ENCODE results near the gene ARSB.
"Not testable (repeated sequence)": the region's sequence is repeated elsewhere in the genome, so short reads cannot be mapped to it uniquely, and the experiment has no call there.

Gene ARSB

DNA sequence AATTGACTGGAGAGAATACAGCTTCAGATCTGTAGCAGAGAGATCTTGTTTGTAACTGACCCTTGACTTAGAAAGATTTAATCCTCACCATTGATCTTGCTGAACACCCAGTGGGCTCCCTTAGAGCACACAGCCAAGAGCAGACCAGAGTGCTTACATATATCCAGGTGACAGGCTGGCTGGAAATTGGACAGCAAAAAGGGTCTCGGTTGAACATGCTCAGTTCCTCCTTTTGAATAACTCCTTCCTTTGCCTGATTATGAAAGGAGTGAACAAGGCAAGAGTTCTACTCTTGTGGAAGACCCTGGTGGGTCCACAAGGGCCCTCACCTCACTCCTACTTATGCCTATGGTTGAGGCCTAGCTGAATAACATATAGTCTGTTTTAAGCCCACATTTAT is 202.4 kb downstream of the ARSB start:
- no peak for FAIRE-seq
- DNase-seq (ENCODE audit: low spot score): no peak

DNA sequence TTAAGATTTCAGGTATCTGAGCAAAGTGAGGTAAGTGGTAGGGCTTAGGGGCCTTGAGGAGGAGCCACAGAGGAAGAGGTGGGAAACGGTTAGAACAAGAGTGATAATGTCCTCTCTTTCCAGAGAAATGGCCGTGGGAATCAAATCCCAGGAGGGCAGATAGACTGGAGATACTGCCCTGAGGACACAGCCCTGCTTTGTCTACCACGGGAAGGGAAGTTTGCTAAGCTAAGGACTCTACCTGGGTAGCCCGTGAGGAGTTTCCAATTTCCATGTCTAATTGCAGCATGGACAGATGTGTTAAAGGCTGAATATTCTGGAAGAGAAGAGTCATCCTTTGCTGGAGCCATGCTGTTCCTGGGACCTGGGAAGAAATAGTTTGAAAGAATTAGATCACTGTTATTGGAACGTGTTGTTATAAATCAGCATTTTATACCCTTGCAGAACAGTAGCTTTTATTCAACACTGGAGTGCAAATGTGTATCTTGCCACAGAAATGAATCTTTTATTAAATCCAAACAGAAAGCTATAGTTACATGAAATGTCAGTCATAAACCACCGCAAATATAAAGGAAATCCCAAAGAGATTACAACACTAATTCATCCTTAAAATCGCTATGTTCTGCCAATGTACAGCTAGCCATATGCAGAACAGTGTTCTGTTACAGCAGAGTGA is 203.4 kb downstream of the ARSB start:
- DNase-seq (ENCODE audit: low spot score): no peak
- no peak for FAIRE-seq

DNA sequence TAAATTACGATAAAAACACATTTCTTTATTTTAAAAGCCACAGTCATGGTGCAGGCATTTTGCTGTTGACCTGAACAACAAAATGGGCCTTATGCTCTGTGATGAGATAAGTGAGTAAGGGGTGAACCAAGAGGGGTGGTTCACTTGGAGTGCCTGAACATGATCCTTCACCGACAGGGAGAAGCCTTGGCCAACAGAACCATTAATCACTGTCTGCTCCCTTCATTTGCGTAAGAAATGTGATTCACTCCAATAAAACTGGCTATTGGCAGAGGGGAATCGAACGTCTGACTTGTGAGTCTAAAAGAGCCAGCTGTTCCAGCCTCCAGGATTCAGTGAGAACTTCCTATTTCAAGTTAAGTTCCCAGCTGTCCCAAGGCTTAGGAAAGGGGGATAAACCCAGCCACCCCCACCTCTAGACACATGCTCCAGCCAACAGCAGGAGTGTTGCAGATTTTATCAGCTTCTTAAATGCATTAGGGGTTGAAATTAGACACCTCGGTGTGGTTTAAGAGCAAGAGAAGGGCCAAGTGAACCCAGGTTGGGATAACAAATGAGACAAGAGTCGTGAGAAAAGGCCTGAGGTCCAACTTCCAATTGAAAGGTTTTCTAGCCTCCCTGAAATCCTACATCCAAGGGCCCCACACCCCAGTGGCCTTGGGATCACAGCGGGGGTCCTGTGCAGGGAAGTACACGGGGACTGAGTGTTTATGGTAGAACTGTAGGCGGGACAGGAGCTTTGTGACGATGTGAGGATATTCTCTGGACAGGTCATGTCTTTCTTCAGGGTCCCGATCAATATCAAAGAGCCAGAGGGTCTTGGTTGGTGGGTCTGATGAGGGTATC is 205.1 kb downstream of the ARSB start:
- DNase-seq (ENCODE audit: low spot score) (no peak), FAIRE-seq (no peak)

DNA sequence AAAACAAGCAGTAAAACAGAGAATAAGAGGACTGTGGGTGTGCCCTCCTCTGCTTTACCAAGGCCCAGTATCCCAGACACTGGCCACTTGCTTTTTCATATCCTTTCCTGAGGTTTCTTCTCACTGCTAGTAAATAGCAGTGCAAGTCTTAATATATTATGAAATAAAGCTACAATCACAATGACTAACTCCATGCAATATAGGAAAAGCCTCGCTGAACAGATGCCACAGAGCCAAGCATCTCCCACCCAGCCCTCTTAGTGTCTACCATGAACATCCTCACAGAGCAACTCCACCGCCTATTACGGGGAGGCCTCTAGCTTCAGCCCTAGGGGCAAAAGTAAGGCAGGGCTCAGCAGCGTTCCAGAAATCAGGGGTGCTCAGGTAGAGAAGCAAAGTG is 205.8 kb downstream of the ARSB start:
- DNase-seq (ENCODE audit: low spot score): no peak
- FAIRE-seq: no peak

DNA sequence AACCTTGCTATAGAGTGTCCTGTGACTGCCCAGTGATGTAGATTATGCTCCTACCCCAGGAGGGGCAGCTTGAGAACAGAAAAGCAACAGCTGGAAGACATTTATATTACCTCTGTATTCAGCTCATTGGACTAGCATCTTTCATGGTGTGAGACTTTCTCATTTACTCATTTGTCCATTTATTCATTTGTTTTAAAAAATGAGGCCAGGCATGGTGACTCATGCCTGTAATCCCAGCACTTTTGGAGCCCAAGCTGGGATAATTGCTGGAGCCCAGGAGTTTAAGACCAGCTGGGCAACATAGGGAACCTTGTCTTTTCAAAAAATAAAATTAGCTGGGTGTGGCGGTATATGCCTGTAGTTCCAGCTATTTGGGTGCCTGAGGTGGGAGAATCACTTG is 206.6 kb downstream of the ARSB start:
- no peak for FAIRE-seq
- no peak for DNase-seq (ENCODE audit: low spot score)

DNA sequence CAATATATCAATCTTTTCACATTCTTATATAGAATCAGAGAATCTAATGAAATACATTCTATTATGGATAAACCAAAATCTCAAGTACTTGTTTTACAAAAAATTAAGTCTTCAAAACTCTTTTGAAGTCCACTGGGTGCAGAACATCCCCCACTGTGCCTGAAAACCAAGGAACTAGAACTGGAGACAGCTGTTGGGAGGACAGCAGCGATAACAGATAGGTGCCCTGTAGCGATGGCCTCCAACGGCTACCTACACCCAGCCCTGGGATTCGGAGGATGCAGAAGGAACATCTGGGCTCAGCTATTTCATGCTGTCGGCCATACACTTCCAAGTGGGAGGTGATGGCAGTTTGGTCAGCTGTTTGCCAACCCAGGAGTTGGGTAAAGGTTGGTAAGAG is 207.2 kb downstream of the ARSB start:
- FAIRE-seq (no peak), DNase-seq (ENCODE audit: low spot score) (no peak)

DNA sequence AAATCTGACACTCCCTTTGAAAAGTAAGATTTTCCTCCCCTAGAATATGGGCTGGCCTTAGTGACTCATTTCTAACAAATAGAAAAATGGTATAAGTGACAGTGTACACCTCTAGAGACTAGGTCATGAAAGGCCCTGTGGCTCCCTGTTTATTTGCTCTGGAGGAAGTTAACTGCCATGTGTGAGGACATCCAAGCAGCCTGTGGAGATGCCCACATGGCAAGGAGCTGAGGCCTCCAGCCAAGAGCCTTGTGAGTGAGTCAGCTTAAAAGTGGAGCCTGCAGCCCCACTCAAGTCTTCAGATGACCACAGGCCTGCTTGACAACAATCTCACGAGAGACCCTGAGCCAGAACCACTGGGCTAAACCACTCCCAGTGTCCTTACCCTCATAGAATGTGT is 208.5 kb downstream of the ARSB start:
- FAIRE-seq: no peak
- no peak for DNase-seq (ENCODE audit: low spot score)

DNA sequence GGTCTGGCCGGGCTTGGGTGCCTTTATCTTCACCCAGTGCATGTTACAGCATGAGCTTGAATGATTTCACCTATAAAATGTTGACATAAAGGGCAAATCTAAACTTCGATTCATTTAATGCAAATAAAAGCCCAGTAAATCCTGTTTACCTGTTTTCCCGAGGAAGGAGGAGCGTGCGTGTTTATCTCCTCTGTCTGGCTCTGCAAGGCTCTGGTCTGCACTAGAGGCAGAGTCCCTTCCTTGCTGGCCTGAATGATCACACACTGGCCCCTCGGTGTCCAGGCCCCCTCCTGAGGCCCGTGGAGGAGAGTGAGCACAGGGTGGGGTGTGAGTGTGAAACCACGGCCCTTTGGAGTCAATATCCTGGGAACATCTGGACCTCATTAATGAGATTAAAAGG is 211.5 kb downstream of the ARSB start:
- DNase-seq (ENCODE audit: low spot score): no peak
- FAIRE-seq: no peak

DNA sequence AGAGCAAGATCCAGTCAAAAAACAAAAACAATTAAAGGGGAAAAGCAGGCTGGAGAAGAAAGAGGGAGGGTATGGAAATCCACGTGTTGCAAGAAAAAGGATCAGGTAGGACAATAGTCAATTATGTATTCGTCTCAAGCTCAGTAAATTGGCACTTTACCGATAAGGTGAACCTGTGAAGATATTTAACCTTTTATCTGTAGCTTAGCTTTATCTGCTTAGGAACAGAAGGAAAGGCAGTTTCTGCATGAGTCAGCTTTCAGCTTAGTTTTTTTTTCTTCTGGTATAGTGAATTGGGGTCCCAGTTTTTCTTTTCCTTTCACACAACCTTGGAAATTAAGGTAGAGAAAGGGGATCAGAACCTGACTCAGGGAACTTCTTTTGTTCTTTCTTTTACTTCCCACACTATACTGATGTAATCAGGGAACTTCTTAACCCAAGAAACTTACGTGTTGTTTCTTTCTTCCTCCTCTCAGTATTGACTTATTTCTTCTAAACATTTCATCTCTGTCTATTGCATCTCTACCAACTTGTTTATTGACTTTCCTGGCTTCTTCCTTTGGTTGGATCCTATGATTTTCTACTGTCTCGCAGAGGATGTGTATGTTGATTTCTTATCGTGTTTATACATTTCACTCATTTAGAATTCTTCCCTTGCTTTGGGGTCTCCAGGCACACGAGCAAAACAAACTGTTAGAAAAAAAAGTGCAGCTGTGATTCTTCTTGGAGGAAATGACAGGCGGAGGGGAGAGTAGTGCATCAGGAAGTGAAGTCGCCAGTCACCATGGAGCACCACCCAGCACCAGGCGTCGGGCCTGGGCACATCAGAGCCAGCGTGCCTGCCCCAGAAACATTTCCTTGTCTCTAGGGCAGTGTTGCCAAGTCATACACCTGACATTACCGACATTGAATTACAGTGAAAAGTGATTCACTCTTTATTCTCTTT is 213.6 kb downstream of the ARSB start:
- no peak for FAIRE-seq

DNA sequence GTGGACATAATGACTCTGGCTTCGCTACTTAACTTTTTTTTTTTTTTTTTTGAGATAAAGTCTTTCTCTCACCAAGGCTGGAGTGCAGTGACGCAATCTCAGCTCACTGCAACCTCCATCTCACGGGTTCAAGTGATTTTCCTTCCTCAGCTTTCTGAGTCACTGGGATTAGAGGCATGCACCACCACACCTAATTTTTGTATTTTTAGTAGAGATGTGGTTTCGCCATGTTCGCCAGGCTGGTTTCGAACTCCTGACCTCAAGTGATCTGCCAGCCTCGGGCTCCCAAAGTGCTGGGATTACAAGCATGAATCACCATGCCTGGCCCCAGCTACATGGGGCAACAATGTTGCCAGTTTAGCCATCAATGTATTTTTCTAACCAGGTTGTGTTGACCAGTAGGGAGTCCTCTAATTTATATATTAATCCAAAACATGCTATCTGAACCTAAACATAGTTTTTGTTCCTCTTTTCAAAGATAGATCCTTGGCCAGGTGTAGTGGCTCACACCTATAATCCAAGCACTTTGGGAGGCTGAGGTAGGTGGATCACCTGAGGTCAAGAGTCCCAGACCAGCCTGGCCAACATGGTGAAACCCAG is 216.2 kb downstream of the ARSB start:
- no peak for DNase-seq (ENCODE audit: low spot score)
- no peak for FAIRE-seq

More for the DNA sequence above, 213.6 kb downstream of the ARSB start:
- DNase-seq (ENCODE audit: low spot score): no peak

DNA sequence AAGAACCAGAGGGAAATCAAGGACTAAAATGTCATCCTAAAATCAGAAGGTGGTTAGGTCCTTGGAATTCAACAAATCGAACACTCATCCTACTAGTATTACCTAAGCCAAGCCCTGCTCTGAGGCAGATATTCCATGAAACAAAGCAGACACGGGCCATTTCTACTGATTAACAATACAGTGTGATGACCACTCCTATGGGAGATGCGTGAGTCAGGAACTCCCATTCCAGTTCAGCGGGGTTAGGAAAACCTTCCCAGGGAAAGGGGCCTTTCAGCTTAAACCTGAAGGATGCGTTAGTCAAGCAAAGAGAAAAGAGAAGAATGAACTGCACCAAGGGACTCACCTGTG is 218.7 kb downstream of the ARSB start:
- DNase-seq (ENCODE audit: low spot score) (no peak), FAIRE-seq (no peak)

DNA sequence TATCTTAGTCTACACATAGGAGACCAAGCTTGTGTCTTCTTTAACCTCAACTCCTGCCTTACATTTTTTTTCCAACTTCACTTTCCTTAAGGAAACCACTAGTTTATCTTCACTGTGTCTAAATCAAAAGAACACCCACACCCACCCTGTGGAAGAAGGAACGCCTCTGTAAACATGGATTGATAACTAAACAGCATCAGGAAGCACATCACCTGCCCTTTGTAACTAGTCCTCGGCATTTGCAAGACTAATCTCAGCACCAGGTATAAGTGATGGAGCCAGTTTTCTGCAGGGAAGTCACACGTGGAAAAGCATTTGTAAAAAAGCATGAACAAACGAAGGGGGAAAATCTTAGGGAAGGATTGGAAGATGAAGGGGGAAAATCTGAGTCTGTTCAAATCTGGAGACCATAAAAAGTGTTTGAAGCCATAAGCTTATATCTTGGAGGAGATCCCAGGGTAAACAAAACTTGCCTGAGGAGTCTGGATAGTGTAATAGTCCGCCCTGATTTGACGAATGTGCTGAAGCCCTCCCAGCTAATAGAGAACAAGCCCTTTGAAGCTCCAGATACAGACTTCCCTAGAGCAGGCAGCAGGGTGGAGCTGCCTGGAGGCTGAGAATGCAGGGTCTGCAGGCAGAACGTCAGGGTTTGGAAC is 219.2 kb downstream of the ARSB start:
- FAIRE-seq: no peak
- no peak for DNase-seq (ENCODE audit: low spot score)

DNA sequence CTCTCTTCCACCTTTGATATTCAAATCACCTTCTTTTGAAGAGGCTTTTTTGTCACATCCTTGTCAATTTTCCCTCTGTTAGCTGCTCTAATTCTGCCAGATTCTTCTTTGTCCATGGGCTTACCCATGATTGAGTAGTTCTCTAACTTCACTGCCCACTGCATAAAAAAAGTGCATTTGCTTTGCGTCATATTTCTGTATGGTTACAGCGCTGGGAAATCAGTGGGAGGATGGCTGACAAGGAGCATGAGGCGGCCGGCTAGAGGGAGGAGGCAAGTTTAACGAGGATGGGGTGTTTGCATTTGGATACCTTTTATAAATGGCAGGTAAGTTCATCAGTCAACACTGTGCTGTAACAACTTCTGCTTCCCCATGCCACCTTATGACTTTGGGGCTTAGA is 220.0 kb downstream of the ARSB start:
- DNase-seq (ENCODE audit: low spot score) (no peak), FAIRE-seq (no peak)

DNA sequence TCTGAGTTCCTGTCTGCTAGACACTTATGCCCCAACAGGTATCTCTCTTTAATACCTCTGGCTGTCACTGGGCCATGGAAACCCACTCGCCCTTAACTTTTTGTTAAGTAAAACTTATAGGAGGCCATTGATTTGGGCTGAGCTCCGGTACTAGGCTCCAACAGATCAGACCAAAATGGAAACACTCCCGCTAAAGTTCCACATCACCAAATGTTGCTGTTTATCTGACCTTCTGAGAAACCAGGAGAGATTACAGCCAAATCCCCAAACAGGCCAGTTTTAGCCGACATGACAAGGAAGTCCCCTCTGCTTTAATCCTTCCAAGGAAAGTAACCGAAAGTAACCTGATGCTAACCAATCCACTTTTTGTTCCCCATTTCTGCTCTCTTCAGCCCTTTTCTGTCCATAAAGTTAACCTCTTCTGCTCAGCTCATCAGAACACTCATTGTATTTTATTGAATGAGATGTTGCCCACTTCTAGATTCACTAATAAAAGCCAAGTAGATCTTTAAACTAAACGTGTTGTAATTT is 221.4 kb downstream of the ARSB start:
- FAIRE-seq (no peak), DNase-seq (ENCODE audit: low spot score) (no peak)

DNA sequence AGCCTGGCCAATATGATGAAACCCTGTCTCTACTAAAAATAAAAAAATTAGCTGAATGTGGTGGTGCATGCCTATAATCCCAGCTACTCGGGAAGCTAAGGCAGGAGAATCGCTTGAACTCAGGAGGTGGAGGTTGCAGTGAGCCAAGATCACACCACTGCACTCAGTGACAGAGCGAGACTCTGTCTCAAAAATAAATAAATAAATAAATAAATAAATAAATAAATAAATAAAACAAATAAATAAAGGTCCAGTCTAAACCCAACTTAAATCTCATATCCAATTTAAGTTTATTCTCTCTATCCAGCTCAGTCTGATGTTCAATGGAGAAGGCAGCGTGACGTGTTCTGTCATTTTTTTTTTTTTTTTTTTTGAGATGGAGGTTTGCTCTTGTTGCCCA is 222.4 kb downstream of the ARSB start:
- not testable (repeated sequence) for FAIRE-seq; DNase-seq (ENCODE audit: low spot score)

DNA sequence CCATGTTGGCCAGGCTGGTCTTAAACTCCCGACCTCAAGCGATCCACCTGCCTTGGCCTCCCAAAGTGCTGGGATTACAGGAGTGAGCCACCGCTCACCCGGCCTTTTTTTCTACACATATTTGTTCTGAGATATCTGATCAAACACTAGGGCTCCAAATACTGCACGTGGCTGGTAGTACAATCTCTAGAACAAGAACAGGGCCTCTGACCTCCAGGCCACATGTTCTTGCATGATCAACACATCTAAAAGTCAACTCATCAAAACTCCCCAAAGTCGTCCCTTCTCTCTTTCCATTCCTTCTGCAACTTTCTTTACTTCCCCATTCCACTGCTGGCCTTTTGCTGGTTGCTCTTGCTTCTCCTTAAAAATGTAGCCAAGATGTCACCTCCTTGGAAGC is 223.3 kb downstream of the ARSB start:
- no peak for FAIRE-seq
- DNase-seq (ENCODE audit: low spot score): no peak

DNA sequence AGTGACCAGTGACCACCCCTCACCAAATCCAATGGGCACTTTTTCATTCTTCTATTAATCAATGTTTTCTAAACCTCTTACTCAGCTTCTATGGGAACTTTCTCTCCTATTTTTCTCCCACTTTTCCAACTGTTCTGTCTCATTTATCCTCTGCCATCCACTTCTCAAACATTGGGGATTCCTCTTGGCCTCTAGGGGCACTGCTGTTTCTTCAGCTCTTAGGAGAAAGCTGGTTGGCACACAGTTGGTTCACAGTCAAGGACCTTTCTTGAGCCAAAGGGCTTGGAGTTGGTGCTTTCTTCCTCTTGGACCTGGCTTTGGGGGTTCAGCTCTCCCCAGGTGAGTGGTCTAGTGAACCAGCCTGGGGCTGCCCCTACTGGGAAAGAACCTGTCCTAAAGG is 224.3 kb downstream of the ARSB start:
- DNase-seq (ENCODE audit: low spot score) (no peak), FAIRE-seq (no peak)

DNA sequence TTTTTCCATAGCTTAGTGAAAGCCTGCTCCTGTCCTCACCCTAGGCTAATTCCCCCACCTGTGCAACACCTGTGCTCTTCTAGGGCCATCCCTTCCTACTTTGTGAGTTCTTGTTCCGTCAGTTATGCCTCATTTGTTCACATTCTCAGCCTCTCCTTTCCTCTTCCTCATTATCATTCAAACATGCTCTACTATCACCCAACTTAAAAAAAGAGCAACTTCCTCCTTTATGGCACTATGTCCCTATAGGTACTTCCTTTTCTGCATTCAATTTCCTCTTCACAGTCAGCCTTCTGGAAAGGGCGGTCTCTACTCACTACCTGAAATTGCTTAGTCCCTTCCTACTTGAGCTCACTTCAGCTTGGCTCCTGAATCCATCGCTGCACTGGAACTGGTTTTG is 224.7 kb downstream of the ARSB start:
- DNase-seq (ENCODE audit: low spot score) (no peak), FAIRE-seq (no peak)

DNA sequence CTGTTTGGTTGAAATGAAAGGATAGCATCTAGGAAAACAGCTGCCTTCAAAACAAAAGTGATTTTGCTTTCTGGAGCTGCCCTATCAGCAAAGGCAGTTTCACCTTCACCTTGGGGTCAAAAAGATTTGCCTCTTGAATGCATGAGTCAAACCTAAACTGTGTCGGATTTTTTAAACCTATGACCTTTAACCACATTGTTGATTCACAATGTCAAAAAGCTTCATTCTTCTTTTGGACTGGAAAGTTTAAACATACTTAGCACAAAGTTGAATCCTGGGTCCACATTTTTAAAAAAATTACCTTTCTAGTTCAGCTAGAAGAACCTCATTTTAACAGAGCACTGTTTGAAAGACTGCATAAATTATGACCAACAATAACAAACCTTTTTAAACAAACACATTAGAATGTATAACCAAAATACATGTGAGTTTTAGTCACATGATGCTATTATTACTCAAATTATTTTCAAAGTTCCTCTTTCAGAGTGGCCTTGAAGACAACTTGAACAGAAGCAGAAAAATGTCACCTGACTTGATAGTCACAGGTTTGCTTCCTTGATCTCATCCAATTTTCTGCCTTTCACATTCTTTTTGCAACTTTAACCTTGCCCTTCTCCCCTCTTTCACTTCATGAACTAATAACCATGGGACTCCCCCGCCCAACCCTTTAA is 226.8 kb downstream of the ARSB start:
- DNase-seq (ENCODE audit: low spot score) (no peak), FAIRE-seq (no peak)

All from urothelium cell line (cell line).